Activated naive CD4-positive, alpha-beta T cell treated with anti-CD3 and anti-CD28 coated beads for 36 hours (primary cell): ENCODE data around the gene SAMD3. TPM values are rescaled to one million over a fixed set of nuclear protein-coding genes. Genes with fewer than 3 reads are reported as not detected.

Experiments
- total RNA-seq, 2 experiments: library from RNA; stranded (reverse); gene quantifications; one replicate each; pipeline ENCODE4 v1.2.3, GENCODE V29; 2021

Gene SAMD3
- total RNA-seq, 2 experiments from 2014 or later, result 1.0 to 2.3 TPM

Other genes with a start within 250 kb of the SAMD3 start
- 1 to 10 TPM; 3.1 to 5.0 TPM for gene L3MBTL3, start 204.4 kb downstream of the SAMD3 start, total RNA-seq
- not detected for gene TMEM200A, start 143.1 kb upstream of the SAMD3 start, total RNA-seq